ENCODE data around the gene PTPRH. TPM values are rescaled to one million over a fixed set of nuclear protein-coding genes. Genes with fewer than 3 reads are reported as not detected.

PTPRH gene
- total RNA-seq, 1 experiment from 2014 or later = 2.3 TPM

- no peak overlapping the region for H3K27ac Mint-ChIP-seq (ENCODE audit: unreplicated experiment)
- Histone ChIP-seq H3K27me3 (replicated peaks; ENCODE audit: control insufficient read depth, insufficient read depth, low read length) (no peaks in the 10 kb centered on the region), H3K9me3 (no peaks in the 10 kb centered on the region), H3K4me1 (0 out of 2 replicates have a peak, but pooled peaks cover 3% of the 10 kb centered on the region), H3K4me3 (ENCODE audit: low read depth, low read length) (no peak overlapping the region), H3K36me3 (ENCODE audit: control insufficient read depth, insufficient read depth, low read length) (no peaks in the 10 kb centered on the region)
- no peak overlapping the region for H3K4me3 Mint-ChIP-seq (ENCODE audit: unreplicated experiment)
- no peaks in the 10 kb centered on the region for H3K4me1 Mint-ChIP-seq (ENCODE audit: low read depth, unreplicated experiment)
- no peak for DNase-seq
- intact Hi-C loops (cut with micrococcal nuclease; ENCODE audit: unreplicated experiment) = no loop called here
- no peaks in the 10 kb centered on the region for H3K36me3 Mint-ChIP-seq (ENCODE audit: insufficient read depth, unreplicated experiment)
- ChIA-PET POLR2A (no interaction called here), CTCF (interaction anchor here (0.5 to 1.1 kb wide), 2 partner anchors 10 to 24 kb away, joined by 3 to 4 read pairs; no protein-coding TSS in a partner anchor)
- no TSS peak for BruUV-seq (replicated peaks)
- H3K9me3 Mint-ChIP-seq (ENCODE audit: unreplicated experiment) = no peaks in the 10 kb centered on the region
- H3K27me3 Mint-ChIP-seq (ENCODE audit: insufficient read depth, unreplicated experiment) = no peaks in the 10 kb centered on the region
- TF ChIP-seq CTCF (IDR thresholded peaks at IDR 0.05; ENCODE audit: insufficient read depth in 1 of 2, low read depth in 1 of 2, low read length in 1 of 2, severe bottlenecking in 1 of 2, unreplicated experiment in 1 of 2) = no peak
These were observed 72.8 kb downstream of the PTPRH start for GRCh38 chr19:55136399-55137102.

DNA sequence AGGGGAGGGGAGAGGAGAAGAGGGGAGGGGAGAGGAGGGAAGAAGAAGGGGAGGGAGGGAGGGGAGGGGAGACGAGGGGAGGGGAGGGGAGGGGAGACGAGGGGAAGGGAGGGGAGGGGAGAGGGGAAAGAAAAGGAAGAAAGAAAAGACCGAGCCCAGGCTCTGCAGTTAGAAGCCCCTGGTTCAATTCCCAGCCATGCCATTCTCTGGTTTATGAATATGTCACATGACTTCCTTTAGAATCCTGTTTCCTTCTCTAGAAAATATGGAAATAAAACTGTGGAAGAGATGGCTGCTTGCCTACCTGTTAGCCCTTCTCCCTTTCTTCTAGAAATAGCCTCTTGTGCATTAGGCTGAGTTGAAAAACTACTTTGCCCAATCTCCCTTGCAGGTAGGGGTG lies 74.6 kb downstream of the PTPRH start:
- no peaks in the 10 kb centered on the region for H3K27me3 Mint-ChIP-seq (ENCODE audit: insufficient read depth, unreplicated experiment)
- H3K4me3 ChIP-seq (ENCODE audit: low read depth, low read length) = no peak overlapping the region
- no peak for TF ChIP-seq CTCF (IDR thresholded peaks at IDR 0.05; ENCODE audit: insufficient read depth in 1 of 2, low read depth in 1 of 2, low read length in 1 of 2, severe bottlenecking in 1 of 2, unreplicated experiment in 1 of 2)
- H3K9me3 Mint-ChIP-seq (ENCODE audit: unreplicated experiment) = no peaks in the 10 kb centered on the region
- H3K36me3 ChIP-seq (ENCODE audit: control insufficient read depth, insufficient read depth, low read length) = no peaks in the 10 kb centered on the region
- no peaks in the 10 kb centered on the region for H3K36me3 Mint-ChIP-seq (ENCODE audit: insufficient read depth, unreplicated experiment)
- intact Hi-C loops (cut with micrococcal nuclease; ENCODE audit: unreplicated experiment) = no loop called here
- no peaks in the 10 kb centered on the region for H3K9me3 ChIP-seq
- H3K4me1 Mint-ChIP-seq (ENCODE audit: low read depth, unreplicated experiment) = no peaks in the 10 kb centered on the region
- no peaks in the 10 kb centered on the region for H3K27me3 ChIP-seq (replicated peaks; ENCODE audit: control insufficient read depth, insufficient read depth, low read length)
- H3K4me3 Mint-ChIP-seq (ENCODE audit: unreplicated experiment) = no peak overlapping the region
- BruUV-seq (replicated peaks) = no TSS peak
- no peak for DNase-seq
- no peak overlapping the region for H3K27ac Mint-ChIP-seq (ENCODE audit: unreplicated experiment)
- POLR2A ChIA-PET = interaction anchor here (0.6 kb wide), 1 partner anchor 58 kb away, joined by 10 read pairs; no protein-coding TSS in a partner anchor
- CTCF ChIA-PET = no interaction called here
- 0 out of 2 replicates have a peak, but pooled peaks cover 3% of the 10 kb centered on the region for H3K4me1 ChIP-seq

- CTCF ChIA-PET = interaction anchor here (1.4 kb wide), 1 partner anchor 45 kb away, joined by 16 read pairs; no protein-coding TSS in a partner anchor
- H3K9me3 ChIP-seq = no peaks in the 10 kb centered on the region
- Mint-ChIP-seq H3K36me3 (ENCODE audit: insufficient read depth, unreplicated experiment) (no peaks in the 10 kb centered on the region), H3K4me1 (ENCODE audit: low read depth, unreplicated experiment) (no peaks in the 10 kb centered on the region), H3K27ac (ENCODE audit: unreplicated experiment) (peak overlapping the region; percentile 29), H3K9me3 (ENCODE audit: unreplicated experiment) (no peaks in the 10 kb centered on the region), H3K27me3 (ENCODE audit: insufficient read depth, unreplicated experiment) (no peaks in the 10 kb centered on the region), H3K4me3 (ENCODE audit: unreplicated experiment) (no peak overlapping the region)
- peak in 1 of 2 experiments; percentile 19 for DNase-seq
- H3K4me3 ChIP-seq (ENCODE audit: low read depth, low read length) = no peak overlapping the region
- no peak for TF ChIP-seq CTCF (IDR thresholded peaks at IDR 0.05; ENCODE audit: insufficient read depth in 1 of 2, low read depth in 1 of 2, low read length in 1 of 2, severe bottlenecking in 1 of 2, unreplicated experiment in 1 of 2)
- POLR2A ChIA-PET = no interaction called here
- no TSS peak for BruUV-seq (replicated peaks)
- H3K36me3 ChIP-seq (ENCODE audit: control insufficient read depth, insufficient read depth, low read length) = no peaks in the 10 kb centered on the region
- 0 out of 2 replicates have a peak, but pooled peaks cover 3% of the 10 kb centered on the region for H3K4me1 ChIP-seq
- intact Hi-C loops (cut with micrococcal nuclease; ENCODE audit: unreplicated experiment) = loop anchor here (2.0 kb wide), 1 partner anchor 45 kb away; no protein-coding TSS in a partner anchor
- no peaks in the 10 kb centered on the region for H3K27me3 ChIP-seq (replicated peaks; ENCODE audit: control insufficient read depth, insufficient read depth, low read length)
These were observed 75.5 kb downstream of the PTPRH start for GRCh38 chr19:55133639-55134444.

All from Caco-2 (cell line).